ENCODE measurements around the gene TMCC1. TPM values are rescaled to one million over a fixed set of nuclear protein-coding genes. Genes with fewer than 3 reads are reported as not detected.
"Not testable (repeated sequence)": the region's sequence is repeated elsewhere in the genome, so short reads cannot be mapped to it uniquely, and the experiment has no call there.

TMCC1 gene
- total and polyA plus RNA-seq, 2 donors (not counting 3 experiments of a cell fraction or from before 2014, with no cell fraction given), result 17.4 to 38.4 TPM

DNA sequence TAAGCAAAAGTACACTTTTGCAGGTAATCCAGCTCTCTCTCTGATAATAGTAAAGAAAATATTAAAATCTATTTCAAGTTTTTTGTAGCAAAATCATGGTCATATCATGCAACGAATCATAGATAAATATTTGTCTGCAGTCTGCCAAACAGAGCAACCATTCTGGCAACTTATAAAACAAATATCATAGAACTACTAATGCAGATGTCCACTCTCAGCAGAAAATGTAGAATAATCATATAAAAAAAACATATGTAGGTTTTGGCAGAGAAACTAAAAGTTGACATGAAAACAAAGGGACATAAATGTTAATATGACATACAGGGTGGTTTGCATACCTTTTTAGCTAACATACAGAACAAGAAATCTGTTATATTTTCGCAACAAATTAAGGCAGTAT is 12.2 kb downstream of the TMCC1 start:
- CTCF ChIA-PET, result no interaction called here
- POLR2A ChIA-PET, result no interaction called here

DNA sequence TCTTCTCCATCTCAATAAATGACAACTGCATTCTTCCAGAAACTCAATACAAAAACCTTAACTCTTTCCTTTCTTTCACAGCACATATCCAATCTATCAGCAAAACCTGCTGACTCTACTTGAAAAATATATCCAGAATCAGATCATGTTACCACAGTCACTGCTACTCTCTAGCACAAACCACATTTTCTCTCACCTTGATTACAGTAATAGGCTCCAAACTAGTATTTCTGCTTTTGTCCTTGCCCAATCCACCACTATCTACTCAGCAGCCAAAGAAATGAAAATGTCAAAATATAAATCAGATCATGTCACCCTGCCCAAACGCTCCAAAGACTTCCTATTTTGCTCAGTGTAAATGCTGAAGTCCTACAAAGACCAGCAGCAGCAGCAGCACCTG is 15.2 kb downstream of the TMCC1 start:
- BruUV-seq (replicated peaks), result no TSS peak
- FAIRE-seq (no peak), DNase-seq (ENCODE audit: low read depth, low spot score) (no peak)
- Histone ChIP-seq H3K4me1 (ENCODE audit: control insufficient read depth, extremely low read depth, insufficient read depth, low read length) (no peaks in the 10 kb centered on the region), H3K4me3 (replicated peaks in 1 of 3; ENCODE audit: insufficient read depth in 1 of 3, low read depth in 1 of 3, low read length in 3 of 3) (no peak overlapping the region), H4K20me1 (replicated peaks; ENCODE audit: control insufficient read depth, extremely low read depth, insufficient read depth, low read length) (no peaks in the 10 kb centered on the region), H3K27me3 (ENCODE audit: control insufficient read depth in 2 of 2, insufficient read depth in 2 of 2, low read length in 2 of 2) (no peaks in the 10 kb centered on the region), H3K27ac (ENCODE audit: insufficient read depth, low read depth, low read length) (no peak overlapping the region), H3K79me2 (ENCODE audit: control insufficient read depth, insufficient read depth, low read length) (peaks cover 18% of the 10 kb centered on the region), H3K9me3 (replicated peaks; ENCODE audit: control insufficient read depth, insufficient read depth, low read length) (no peaks in the 10 kb centered on the region), H3K4me2 (ENCODE audit: insufficient read depth, low read length) (no peak overlapping the region), H3K9ac (replicated peaks; ENCODE audit: extremely low read depth, insufficient read depth, low read length) (no peak overlapping the region), H2AFZ (ENCODE audit: low read depth, low read length) (no peak overlapping the region), H3K36me3 (ENCODE audit: control insufficient read depth in 2 of 2, extremely low read depth in 1 of 2, insufficient read depth in 2 of 2, low read length in 2 of 2) (peaks cover 2 to 10% of the 10 kb centered on the region in 2 experiments), H3K9me1 (replicated peaks; ENCODE audit: control insufficient read depth, extremely low read depth, insufficient read depth, low read length) (no peaks in the 10 kb centered on the region)
- TF ChIP-seq, protein P1, sequence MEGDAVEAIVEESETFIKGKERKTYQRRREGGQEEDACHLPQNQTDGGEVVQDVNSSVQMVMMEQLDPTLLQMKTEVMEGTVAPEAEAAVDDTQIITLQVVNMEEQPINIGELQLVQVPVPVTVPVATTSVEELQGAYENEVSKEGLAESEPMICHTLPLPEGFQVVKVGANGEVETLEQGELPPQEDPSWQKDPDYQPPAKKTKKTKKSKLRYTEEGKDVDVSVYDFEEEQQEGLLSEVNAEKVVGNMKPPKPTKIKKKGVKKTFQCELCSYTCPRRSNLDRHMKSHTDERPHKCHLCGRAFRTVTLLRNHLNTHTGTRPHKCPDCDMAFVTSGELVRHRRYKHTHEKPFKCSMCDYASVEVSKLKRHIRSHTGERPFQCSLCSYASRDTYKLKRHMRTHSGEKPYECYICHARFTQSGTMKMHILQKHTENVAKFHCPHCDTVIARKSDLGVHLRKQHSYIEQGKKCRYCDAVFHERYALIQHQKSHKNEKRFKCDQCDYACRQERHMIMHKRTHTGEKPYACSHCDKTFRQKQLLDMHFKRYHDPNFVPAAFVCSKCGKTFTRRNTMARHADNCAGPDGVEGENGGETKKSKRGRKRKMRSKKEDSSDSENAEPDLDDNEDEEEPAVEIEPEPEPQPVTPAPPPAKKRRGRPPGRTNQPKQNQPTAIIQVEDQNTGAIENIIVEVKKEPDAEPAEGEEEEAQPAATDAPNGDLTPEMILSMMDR (IDR thresholded peaks at IDR 0.05; ENCODE audit: extremely low read depth in 1 of 2, insufficient read depth in 1 of 2, low read depth in 1 of 2, low read length in 2 of 2), result no peak
- TF ChIP-seq FOS (IDR thresholded peaks at IDR 0.05; ENCODE audit: borderline replicate concordance, insufficient read depth, low read length) (no peak), JUN (IDR thresholded peaks at IDR 0.05; ENCODE audit: borderline replicate concordance, insufficient read depth, insufficient read length, low read depth) (no peak)
- ChIA-PET CTCF (no interaction called here), POLR2A (no interaction called here)
- dilution Hi-C loops (cut with MboI; ENCODE audit: extremely low pct_ligation_motif_present, low sequenced_read_pairs) (no loop called here), intact Hi-C loops (cut with micrococcal nuclease) (no loop called here)

More for the DNA sequence above, 12.2 kb downstream of the TMCC1 start:
- no peaks in the 10 kb centered on the region for H4K20me1 ChIP-seq (replicated peaks; ENCODE audit: control insufficient read depth, extremely low read depth, insufficient read depth, low read length)
- intact Hi-C loops (cut with micrococcal nuclease) (no loop called here), dilution Hi-C loops (cut with MboI; ENCODE audit: extremely low pct_ligation_motif_present, low sequenced_read_pairs) (no loop called here)
- no peaks in the 10 kb centered on the region for H3K27me3 ChIP-seq (ENCODE audit: control insufficient read depth in 2 of 2, insufficient read depth in 2 of 2, low read length in 2 of 2)
- H3K9me1 ChIP-seq (replicated peaks; ENCODE audit: control insufficient read depth, extremely low read depth, insufficient read depth, low read length), result no peaks in the 10 kb centered on the region
- H3K4me3 ChIP-seq (replicated peaks in 1 of 3; ENCODE audit: insufficient read depth in 1 of 3, low read depth in 1 of 3, low read length in 3 of 3), result no peak overlapping the region
- H3K36me3 ChIP-seq (ENCODE audit: control insufficient read depth in 2 of 2, extremely low read depth in 1 of 2, insufficient read depth in 2 of 2, low read length in 2 of 2), result peaks cover 2 to 7% of the 10 kb centered on the region in 2 experiments
- H3K4me2 ChIP-seq (ENCODE audit: insufficient read depth, low read length), result no peak overlapping the region
- H2AFZ ChIP-seq (ENCODE audit: low read depth, low read length), result no peak overlapping the region
- peaks cover 18% of the 10 kb centered on the region for H3K79me2 ChIP-seq (ENCODE audit: control insufficient read depth, insufficient read depth, low read length)
- TF ChIP-seq POLR2AphosphoS5 (IDR thresholded peaks at IDR 0.05; ENCODE audit: insufficient read depth, low read depth, low read length), result no peak
- no peak for TF ChIP-seq EZH2 (IDR thresholded peaks at IDR 0.05; ENCODE audit: borderline replicate concordance, low read depth, low read length, severe bottlenecking)
- no peaks in the 10 kb centered on the region for H3K4me1 ChIP-seq (ENCODE audit: control insufficient read depth, extremely low read depth, insufficient read depth, low read length)
- no TSS peak for BruUV-seq (replicated peaks)
- no peak overlapping the region for H3K27ac ChIP-seq (ENCODE audit: insufficient read depth, low read depth, low read length)
- no peak for FAIRE-seq
- no peaks in the 10 kb centered on the region for H3K9me3 ChIP-seq (replicated peaks; ENCODE audit: control insufficient read depth, insufficient read depth, low read length)
- no peak for DNase-seq (ENCODE audit: low read depth, low spot score)
- no peak overlapping the region for H3K9ac ChIP-seq (replicated peaks; ENCODE audit: extremely low read depth, insufficient read depth, low read length)

DNA sequence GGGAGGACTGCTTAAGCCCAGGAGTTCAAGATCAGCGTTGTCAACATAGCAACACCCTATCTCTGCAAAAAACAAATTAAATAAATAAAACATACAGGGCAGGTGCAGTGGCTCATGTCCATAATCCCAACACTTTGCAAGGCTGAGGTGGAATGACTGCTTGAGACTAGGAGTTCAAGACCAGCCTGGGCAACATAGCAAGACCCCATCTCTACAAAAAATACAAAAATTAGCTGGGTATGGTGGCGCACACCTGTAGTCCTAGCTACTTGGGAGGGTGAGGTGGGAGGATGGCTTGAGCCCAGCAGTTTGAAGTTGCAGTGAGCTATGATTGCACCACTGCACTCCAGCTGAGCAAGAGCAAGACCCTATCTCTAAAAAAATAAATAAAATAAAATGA is 19.0 kb downstream of the TMCC1 start:
- CTCF ChIA-PET; H3K9ac ChIP-seq (replicated peaks; ENCODE audit: extremely low read depth, insufficient read depth, low read length); H2AFZ ChIP-seq (ENCODE audit: low read depth, low read length); FAIRE-seq; intact Hi-C loops (cut with micrococcal nuclease); H4K20me1 ChIP-seq (replicated peaks; ENCODE audit: control insufficient read depth, extremely low read depth, insufficient read depth, low read length); H3K9me1 ChIP-seq (replicated peaks; ENCODE audit: control insufficient read depth, extremely low read depth, insufficient read depth, low read length); H3K4me1 ChIP-seq (ENCODE audit: control insufficient read depth, extremely low read depth, insufficient read depth, low read length); H3K9me3 ChIP-seq (replicated peaks; ENCODE audit: control insufficient read depth, insufficient read depth, low read length); H3K79me2 ChIP-seq (ENCODE audit: control insufficient read depth, insufficient read depth, low read length); H3K27ac ChIP-seq (ENCODE audit: insufficient read depth, low read depth, low read length); H3K4me2 ChIP-seq (ENCODE audit: insufficient read depth, low read length); BruUV-seq (replicated peaks); POLR2A ChIA-PET; H3K36me3 ChIP-seq (ENCODE audit: control insufficient read depth in 2 of 2, extremely low read depth in 1 of 2, insufficient read depth in 2 of 2, low read length in 2 of 2); dilution Hi-C loops (cut with MboI; ENCODE audit: extremely low pct_ligation_motif_present, low sequenced_read_pairs); H3K27me3 ChIP-seq (ENCODE audit: control insufficient read depth in 2 of 2, insufficient read depth in 2 of 2, low read length in 2 of 2); H3K4me3 ChIP-seq (replicated peaks in 1 of 3; ENCODE audit: insufficient read depth in 1 of 3, low read depth in 1 of 3, low read length in 3 of 3); DNase-seq (ENCODE audit: low read depth, low spot score): not testable (repeated sequence)
